ENCODE measurements around the gene CIAO2B.

CIAO2B gene

DNA sequence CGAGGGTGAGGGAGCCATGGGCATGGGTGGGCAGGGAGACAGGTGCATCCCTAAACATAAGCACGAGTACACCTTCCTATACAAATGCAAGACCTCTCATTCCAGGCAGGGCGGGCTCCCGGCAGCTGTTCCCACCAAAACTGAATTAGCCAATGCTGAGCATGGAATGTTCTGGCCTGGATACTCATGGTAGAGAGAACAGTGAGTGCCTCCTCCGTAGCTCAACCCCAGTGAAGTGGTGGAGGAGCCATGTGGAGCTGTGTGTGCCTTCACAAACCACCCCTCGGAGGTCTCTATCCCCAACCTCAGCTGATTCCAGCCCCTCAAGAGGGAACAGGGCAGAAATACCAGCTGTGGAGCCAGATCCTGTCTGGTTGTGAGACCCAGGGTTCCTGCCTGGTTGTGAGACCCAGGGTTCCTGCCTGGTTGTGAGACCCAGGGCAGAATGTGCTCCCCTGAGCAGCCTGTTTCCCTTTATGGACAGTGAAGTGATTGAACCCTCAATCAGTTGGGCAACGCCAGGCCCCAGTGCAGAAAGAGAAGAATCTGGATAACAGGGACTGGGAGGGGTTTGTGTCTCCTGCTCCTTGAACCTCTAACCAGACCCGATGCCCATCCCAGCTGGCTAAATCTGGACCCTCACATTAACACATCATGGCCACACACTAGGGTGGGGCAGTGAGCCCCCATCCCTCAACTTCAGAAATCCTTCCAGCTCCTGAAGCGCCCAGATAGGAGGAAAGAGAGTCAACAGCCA lies 13.1 kb downstream of the CIAO2B start:
- Histone ChIP-seq H3K4me3 (ENCODE audit: low read depth, low read length) (no peak overlapping the region), H3K9ac (no peak overlapping the region), H3K36me3 (ENCODE audit: control insufficient read depth, insufficient read depth, low read length) (no peaks in the 10 kb centered on the region), H2AFZ (no peak overlapping the region), H3K27me3 (ENCODE audit: control insufficient read depth, insufficient read depth, low read length) (no peaks in the 10 kb centered on the region), H3K27ac (no peak overlapping the region), H3K4me2 (ENCODE audit: low read length) (no peak overlapping the region), H3K4me1 (peaks cover 3% of the 10 kb centered on the region), H3K9me3 (ENCODE audit: control insufficient read depth, low read length) (no peaks in the 10 kb centered on the region), H3K79me2 (no peaks in the 10 kb centered on the region)
- TF ChIP-seq, protein P1, sequence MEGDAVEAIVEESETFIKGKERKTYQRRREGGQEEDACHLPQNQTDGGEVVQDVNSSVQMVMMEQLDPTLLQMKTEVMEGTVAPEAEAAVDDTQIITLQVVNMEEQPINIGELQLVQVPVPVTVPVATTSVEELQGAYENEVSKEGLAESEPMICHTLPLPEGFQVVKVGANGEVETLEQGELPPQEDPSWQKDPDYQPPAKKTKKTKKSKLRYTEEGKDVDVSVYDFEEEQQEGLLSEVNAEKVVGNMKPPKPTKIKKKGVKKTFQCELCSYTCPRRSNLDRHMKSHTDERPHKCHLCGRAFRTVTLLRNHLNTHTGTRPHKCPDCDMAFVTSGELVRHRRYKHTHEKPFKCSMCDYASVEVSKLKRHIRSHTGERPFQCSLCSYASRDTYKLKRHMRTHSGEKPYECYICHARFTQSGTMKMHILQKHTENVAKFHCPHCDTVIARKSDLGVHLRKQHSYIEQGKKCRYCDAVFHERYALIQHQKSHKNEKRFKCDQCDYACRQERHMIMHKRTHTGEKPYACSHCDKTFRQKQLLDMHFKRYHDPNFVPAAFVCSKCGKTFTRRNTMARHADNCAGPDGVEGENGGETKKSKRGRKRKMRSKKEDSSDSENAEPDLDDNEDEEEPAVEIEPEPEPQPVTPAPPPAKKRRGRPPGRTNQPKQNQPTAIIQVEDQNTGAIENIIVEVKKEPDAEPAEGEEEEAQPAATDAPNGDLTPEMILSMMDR (IDR thresholded peaks at IDR 0.05), result no peak

DNA sequence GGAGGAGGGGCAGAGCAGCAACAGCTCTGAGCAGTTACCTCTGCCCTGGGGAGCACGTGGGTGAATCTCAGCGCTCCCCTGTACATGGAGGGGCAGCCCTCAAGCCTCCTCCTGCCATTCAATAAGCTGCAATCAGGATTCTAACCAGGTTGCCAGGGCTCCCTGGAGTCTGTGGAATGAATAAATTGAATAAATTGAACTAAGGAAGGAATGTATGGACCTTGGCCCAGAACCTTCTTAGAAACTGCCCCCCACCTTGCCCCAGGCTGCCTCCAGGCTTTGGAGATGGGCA lies 14.0 kb downstream of the CIAO2B start:
- no peak overlapping the region for H3K27ac ChIP-seq

DNA sequence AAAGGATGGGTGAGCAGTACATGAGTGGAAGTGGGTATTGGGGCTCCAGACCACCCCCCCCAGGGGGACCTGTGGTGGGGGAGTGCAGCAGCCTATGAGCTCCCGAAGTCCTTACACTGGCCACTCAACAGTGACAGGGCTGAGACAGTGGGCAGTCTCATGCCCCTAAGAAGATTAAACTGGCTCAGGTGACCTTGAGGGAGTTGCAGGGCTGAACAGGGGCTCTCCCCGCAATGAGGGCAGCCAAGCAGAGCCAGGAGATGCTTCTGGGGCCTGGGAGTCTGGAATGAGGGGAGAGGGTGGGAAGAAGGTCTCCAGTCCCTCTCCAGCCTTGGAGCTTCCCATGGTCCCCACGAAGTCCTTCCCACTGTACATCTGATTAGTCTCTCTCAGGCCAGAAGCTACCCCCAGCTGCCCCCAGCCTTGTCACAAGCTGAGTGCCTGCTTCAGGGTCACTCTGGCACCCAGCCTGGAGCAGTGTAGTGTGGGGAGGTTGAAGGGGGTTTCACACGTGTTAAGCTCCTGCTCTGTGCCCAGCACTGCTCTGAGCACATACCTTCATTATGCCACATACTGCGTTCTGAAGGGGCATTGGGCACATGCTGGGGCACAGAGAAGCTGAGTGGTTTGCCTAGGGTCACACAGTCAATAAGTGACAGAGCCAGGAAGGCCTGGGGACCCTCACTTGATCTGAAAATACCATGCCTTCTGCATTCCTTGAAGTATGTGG lies 14.5 kb downstream of the CIAO2B start:
- H3K4me2 ChIP-seq (ENCODE audit: low read length), result no peak overlapping the region
- TF ChIP-seq, protein P1 (IDR thresholded peaks at IDR 0.05), result no peak
- H3K9me3 ChIP-seq (ENCODE audit: control insufficient read depth, low read length), result no peaks in the 10 kb centered on the region
- peaks cover 3% of the 10 kb centered on the region for H3K4me1 ChIP-seq
- H2AFZ ChIP-seq, result no peak overlapping the region
- no peak overlapping the region for H3K4me3 ChIP-seq (ENCODE audit: low read depth, low read length)
- no peaks in the 10 kb centered on the region for H3K36me3 ChIP-seq (ENCODE audit: control insufficient read depth, insufficient read depth, low read length)
- no peak overlapping the region for H3K9ac ChIP-seq
- no peak overlapping the region for H3K27ac ChIP-seq
- no peaks in the 10 kb centered on the region for H3K79me2 ChIP-seq
- no peaks in the 10 kb centered on the region for H3K27me3 ChIP-seq (ENCODE audit: control insufficient read depth, insufficient read depth, low read length)

More for the DNA sequence above, 14.0 kb downstream of the CIAO2B start:
- Histone ChIP-seq H3K4me1 (peaks cover 3% of the 10 kb centered on the region), H3K9ac (no peak overlapping the region), H3K4me2 (ENCODE audit: low read length) (no peak overlapping the region), H2AFZ (no peak overlapping the region), H3K4me3 (ENCODE audit: low read depth, low read length) (no peak overlapping the region), H3K36me3 (ENCODE audit: control insufficient read depth, insufficient read depth, low read length) (no peaks in the 10 kb centered on the region), H3K27me3 (ENCODE audit: control insufficient read depth, insufficient read depth, low read length) (no peaks in the 10 kb centered on the region), H3K9me3 (ENCODE audit: control insufficient read depth, low read length) (no peaks in the 10 kb centered on the region), H3K79me2 (no peaks in the 10 kb centered on the region)
- TF ChIP-seq, protein P1 (IDR thresholded peaks at IDR 0.05), result no peak

DNA sequence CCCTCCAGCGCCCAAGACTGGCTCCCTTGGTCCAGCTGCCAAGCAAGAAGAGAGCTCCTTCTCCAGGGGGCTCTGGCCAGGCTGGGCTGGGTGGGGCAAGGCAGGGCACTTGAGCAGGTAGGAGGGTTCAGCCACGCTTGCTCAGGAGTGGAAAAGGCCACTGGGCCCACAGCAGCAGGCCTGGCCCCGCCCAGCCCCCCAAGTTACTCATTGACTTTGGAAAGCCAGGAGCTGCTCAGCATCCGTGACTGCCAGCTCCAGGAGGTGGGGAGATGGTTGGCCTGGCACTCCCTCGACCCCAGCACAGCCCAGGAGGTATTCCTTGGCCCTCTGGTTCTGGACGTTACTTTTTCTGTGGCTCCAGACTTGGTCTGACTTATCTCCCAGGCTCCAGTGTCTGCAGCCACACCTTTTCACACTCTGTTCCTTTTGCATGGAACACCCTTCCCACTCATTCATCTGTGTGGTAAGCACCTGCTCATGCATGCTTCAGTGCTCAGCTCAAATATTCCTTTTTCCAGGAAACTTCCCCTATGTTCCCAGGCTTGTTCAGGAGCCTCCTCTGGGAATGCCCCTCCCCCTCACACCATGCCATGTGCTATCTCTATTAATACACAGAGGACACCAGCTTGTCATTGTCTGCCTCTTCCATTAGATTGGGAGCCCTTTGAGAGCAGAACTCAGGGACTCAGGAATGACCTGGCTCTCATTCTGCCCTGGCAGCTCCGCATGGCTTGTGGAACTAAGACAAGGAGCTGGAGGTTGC lies 15.2 kb downstream of the CIAO2B start, which contains the start of gene CDH16:
Gene CDH16, minus strand, starts transcription at position 83 of the 766 bp plus-strand sequence. CDS start 820 bp downstream, outside the sequence.
- TF ChIP-seq, protein P1 (IDR thresholded peaks at IDR 0.05), result no peak
- Histone ChIP-seq H3K36me3 (ENCODE audit: control insufficient read depth, insufficient read depth, low read length) (no peaks in the 10 kb centered on the region), H3K4me1 (peaks cover 3% of the 10 kb centered on the region), H3K4me2 (ENCODE audit: low read length) (no peak within 1 kb of the TSS), H2AFZ (no peak within 1 kb of the TSS), H3K9me3 (ENCODE audit: control insufficient read depth, low read length) (no peaks in the 10 kb centered on the region), H3K4me3 (ENCODE audit: low read depth, low read length) (no peak within 1 kb of the TSS), H3K27ac (no peak within 1 kb of the TSS), H3K27me3 (ENCODE audit: control insufficient read depth, insufficient read depth, low read length) (no peaks in the 10 kb centered on the region), H3K9ac (no peak within 1 kb of the TSS), H3K79me2 (no peaks in the 10 kb centered on the region)
